Mammary epithelial cell (primary cell): ENCODE measurements around the gene ALDH2.

Source experiments
- EZH2 ChIP-seq: IDR thresholded peaks from 2 replicates; pipeline ENCODE4 v1.6.1; 2012; ENCODE audit warnings: low read length, inconsistent platforms, borderline replicate concordance
- TF ChIP-seq, protein P1 (sequence below), 2 donors: IDR thresholded peaks in 1 of 2; conservative IDR thresholded peaks in 1 of 2; 2 replicates each; pipeline ENCODE4 v1.5.1; 2011 to 2012; ENCODE audit warnings: inconsistent platforms in 2 of 2, low read length in 2 of 2, mild to moderate bottlenecking in 2 of 2, control low read depth in 1 of 2, low read depth in 1 of 2; ENCODE audit not compliant: insufficient read depth in 1 of 2; ENCODE audit errors: extremely low read depth in 1 of 2

DNA sequence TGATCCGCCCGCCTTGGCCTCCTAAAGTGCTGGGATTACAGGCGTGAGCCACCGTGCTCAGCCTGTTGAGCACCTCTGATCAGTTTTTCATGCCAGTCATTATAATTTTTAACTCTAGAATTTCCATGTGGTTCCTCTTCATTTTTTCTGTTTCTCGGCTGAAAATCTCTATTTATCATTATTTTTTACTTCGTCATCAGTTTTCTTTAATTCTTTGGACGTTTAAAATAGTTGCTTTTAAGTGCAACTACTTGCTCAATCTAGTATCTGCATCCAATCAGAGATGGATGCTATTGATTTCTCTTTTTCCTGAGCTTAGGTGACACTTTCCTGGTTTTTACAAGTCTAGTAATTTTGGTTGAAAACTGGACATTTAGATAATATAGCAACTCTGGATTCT lies 92.0 kb downstream of the ALDH2 start:
- TF ChIP-seq, protein P1, sequence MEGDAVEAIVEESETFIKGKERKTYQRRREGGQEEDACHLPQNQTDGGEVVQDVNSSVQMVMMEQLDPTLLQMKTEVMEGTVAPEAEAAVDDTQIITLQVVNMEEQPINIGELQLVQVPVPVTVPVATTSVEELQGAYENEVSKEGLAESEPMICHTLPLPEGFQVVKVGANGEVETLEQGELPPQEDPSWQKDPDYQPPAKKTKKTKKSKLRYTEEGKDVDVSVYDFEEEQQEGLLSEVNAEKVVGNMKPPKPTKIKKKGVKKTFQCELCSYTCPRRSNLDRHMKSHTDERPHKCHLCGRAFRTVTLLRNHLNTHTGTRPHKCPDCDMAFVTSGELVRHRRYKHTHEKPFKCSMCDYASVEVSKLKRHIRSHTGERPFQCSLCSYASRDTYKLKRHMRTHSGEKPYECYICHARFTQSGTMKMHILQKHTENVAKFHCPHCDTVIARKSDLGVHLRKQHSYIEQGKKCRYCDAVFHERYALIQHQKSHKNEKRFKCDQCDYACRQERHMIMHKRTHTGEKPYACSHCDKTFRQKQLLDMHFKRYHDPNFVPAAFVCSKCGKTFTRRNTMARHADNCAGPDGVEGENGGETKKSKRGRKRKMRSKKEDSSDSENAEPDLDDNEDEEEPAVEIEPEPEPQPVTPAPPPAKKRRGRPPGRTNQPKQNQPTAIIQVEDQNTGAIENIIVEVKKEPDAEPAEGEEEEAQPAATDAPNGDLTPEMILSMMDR (conservative IDR thresholded peaks at IDR 0.05 in 1 of 2, IDR thresholded peaks at IDR 0.05 in 1 of 2; ENCODE audit: extremely low read depth in 1 of 2, insufficient read depth in 1 of 2, low read depth in 1 of 2, low read length in 2 of 2) = no peak
- no peak for TF ChIP-seq EZH2
